IMR-90 (cell line): ENCODE data around the gene PIK3IP1. TPM values are rescaled to one million over a fixed set of nuclear protein-coding genes. Genes with fewer than 3 reads are reported as not detected.

Experiments
- ATAC-seq: fragments of 200-7000 bp; cut with Tn5 transposase; 2 replicates; pipeline ENCODE4 v1.9.1; 2020; ENCODE audit warnings: low read depth, mild to moderate bottlenecking, moderate library complexity
- BruUV-seq: library from RNA; stranded (reverse); fragments of 400-500 nt; replicated peaks from 2 replicates; lab custom pipeline; 2021; lab: Mats Ljungman, UMichigan
- CTCF ChIA-PET: fragments of 300-600 bp; formaldehyde crosslinking; extraction: SDS; loops from one replicate; lab custom pipeline; 2021; ENCODE audit warnings: antibody characterized with exemption; lab: Yijun Ruan, JAX
- POLR2A ChIA-PET: fragments of 300-600 bp; sonication (Branson Sonifier 250); formaldehyde crosslinking; loops from one replicate; lab custom pipeline; 2022; ENCODE audit warnings: antibody characterized with exemption; ENCODE audit not compliant: unreplicated experiment; lab: Charles Lee
- DNase-seq: peaks from one replicate; pipeline ENCODE4 v3.0.0; 2013
- H2AFZ ChIP-seq: replicated peaks from 2 replicates; pipeline ENCODE3; 2013; ENCODE audit warnings: low read length, mild to moderate bottlenecking; ENCODE audit not compliant: poor library complexity
- H2AK5ac ChIP-seq: 2 replicates; pipeline ENCODE4 v1.6.1; 2013; ENCODE audit warnings: low read depth, low read length, inconsistent platforms
- H2AK9ac ChIP-seq: replicated peaks from 2 replicates; pipeline ENCODE3; 2013; ENCODE audit warnings: mild to moderate bottlenecking, low read depth, low read length, moderate library complexity; ENCODE audit not compliant: poor library complexity
- H2BK120ac ChIP-seq: 2 replicates; pipeline ENCODE4 v1.6.1; 2013; ENCODE audit warnings: low read depth, low read length, inconsistent platforms
- H2BK15ac ChIP-seq: 3 replicates; pipeline ENCODE4 v1.6.1; 2013; ENCODE audit warnings: low read depth, low read length, inconsistent platforms
- H2BK20ac ChIP-seq: 2 replicates; pipeline ENCODE4 v1.6.1; 2013; ENCODE audit warnings: low read depth, mild to moderate bottlenecking, inconsistent platforms, low read length, moderate library complexity
- H2BK5ac ChIP-seq: 2 replicates; pipeline ENCODE4 v1.6.1; 2013; ENCODE audit warnings: mild to moderate bottlenecking, low read depth, low read length, inconsistent platforms; ENCODE audit not compliant: poor library complexity, severe bottlenecking
- H3K14ac ChIP-seq: replicated peaks from 2 replicates; pipeline ENCODE4 v1.6.1; 2013; ENCODE audit warnings: low read depth, low read length, inconsistent platforms
- H3K18ac ChIP-seq: 2 replicates; pipeline ENCODE4 v1.6.1; 2013; ENCODE audit warnings: low read depth, low read length, control low read depth
- H3K23ac ChIP-seq: 2 replicates; pipeline ENCODE4 v1.6.1; 2013; ENCODE audit warnings: low read depth, low read length, inconsistent platforms
- H3K27ac ChIP-seq: 2 replicates; pipeline ENCODE4 v1.5.1; 2013; ENCODE audit warnings: mild to moderate bottlenecking, control low read depth, low read length; ENCODE audit not compliant: insufficient read depth
- H3K27me3 ChIP-seq: 2 replicates; pipeline ENCODE4 v1.6.1; 2013; ENCODE audit warnings: low read length; ENCODE audit not compliant: control insufficient read depth, insufficient read depth
- H3K36me3 ChIP-seq: 2 replicates; pipeline ENCODE4 v1.6.1; 2013; ENCODE audit warnings: low read length, mixed read lengths; ENCODE audit not compliant: control insufficient read depth, insufficient read depth
- H3K4ac ChIP-seq: 2 replicates; pipeline ENCODE4 v1.6.1; 2013; ENCODE audit warnings: low read depth, low read length, inconsistent platforms
- H3K4me1 ChIP-seq: 2 replicates; pipeline ENCODE4 v1.6.1; 2013; ENCODE audit warnings: low read length, mixed read lengths; ENCODE audit not compliant: control insufficient read depth, insufficient read depth
- H3K4me2 ChIP-seq: 2 replicates; pipeline ENCODE4 v1.6.1; 2013; ENCODE audit warnings: low read depth, mild to moderate bottlenecking, control low read depth, low read length, moderate library complexity
- H3K4me3 ChIP-seq: 2 replicates; pipeline ENCODE4 v1.5.1; 2013; ENCODE audit warnings: low read depth, mild to moderate bottlenecking, control low read depth, low read length, moderate library complexity; ENCODE audit not compliant: insufficient read depth
- H3K56ac ChIP-seq: 2 replicates; pipeline ENCODE4 v1.6.1; 2013; ENCODE audit warnings: low read length, inconsistent platforms; ENCODE audit not compliant: insufficient read depth; ENCODE audit errors: extremely low read depth
- H3K79me1 ChIP-seq, 2 experiments: 2 replicates each; pipeline ENCODE4 v1.6.1; 2013; ENCODE audit warnings: low read length in 2 of 2, inconsistent platforms in 1 of 2, low read depth in 1 of 2
- H3K9ac ChIP-seq: 2 replicates; pipeline ENCODE4 v1.6.1; 2013; ENCODE audit warnings: low read depth, low read length, control low read depth
- H3K9me1 ChIP-seq: 2 replicates; pipeline ENCODE4 v1.6.1; 2013; ENCODE audit warnings: low read length, inconsistent platforms; ENCODE audit not compliant: insufficient read depth
- H3K9me3 ChIP-seq: 2 replicates; pipeline ENCODE4 v1.6.1; 2013; ENCODE audit warnings: low read length; ENCODE audit not compliant: control insufficient read depth, insufficient read depth
- H4K20me1 ChIP-seq: 2 replicates; pipeline ENCODE4 v1.6.1; 2013; ENCODE audit warnings: low read length, inconsistent platforms; ENCODE audit not compliant: insufficient read depth
- H4K5ac ChIP-seq: 2 replicates; pipeline ENCODE4 v1.6.1; 2013; ENCODE audit warnings: mild to moderate bottlenecking, low read depth, low read length, control low read depth
- H4K8ac ChIP-seq, 2 experiments: 2 replicates each; pipeline ENCODE4 v1.6.1; 2013; ENCODE audit warnings: low read depth in 2 of 2, low read length in 2 of 2, control low read depth in 1 of 2, inconsistent platforms in 1 of 2
- H4K91ac ChIP-seq: 2 replicates; pipeline ENCODE4 v1.6.1; 2013; ENCODE audit warnings: low read depth, low read length, inconsistent platforms; ENCODE audit not compliant: insufficient read depth
- RFX5 ChIP-seq: IDR thresholded peaks from 2 replicates; pipeline ENCODE4 v1.8.0; 2012; ENCODE audit warnings: low read depth, mild to moderate bottlenecking, low read length, moderate library complexity
- WGBS, 2 experiments: methylation state at CpG; one replicate each; pipeline versions ENCODE4 v1.1.5 to v1.1.7; 2013; ENCODE audit warnings: missing lambda C conversion rate in 2 of 2; ENCODE audit not compliant: insufficient read length in 1 of 2; ENCODE audit errors: extremely low coverage in 2 of 2; 5-methylcytosine and 5-hydroxymethylcytosine counted together
- dilution Hi-C: fragments of 300-500 bp; cut with HindIII; formaldehyde crosslinking; loops from one replicate; pipeline ENCODE4 v1.14.3; 2018; ENCODE audit warnings: low sequenced_read_pairs; ENCODE audit not compliant: unreplicated experiment
- in situ Hi-C: fragments of 300-500 bp; cut with MboI; formaldehyde crosslinking; loops from 3 replicates; pipeline ENCODE4 v1.14.3; 2019; ENCODE audit warnings: low sequenced_read_pairs, inconsistent platforms, mixed read lengths
- intact Hi-C: fragments of 100-400 bp; cut with micrococcal nuclease; formaldehyde crosslinking; loops from 2 replicates; pipeline ENCODE4 v1.10.0; 2022
- polyA plus RNA-seq, 3 experiments: library from polyadenylated mRNA; depleted of rRNA; stranded (reverse); fragments of >200 nt; gene quantifications; 2 replicates each; pipeline ENCODE4 v1.2.3, GENCODE V29; 2012; ENCODE audit warnings: low replicate concordance in 1 of 3
- total RNA-seq: library from RNA; depleted of rRNA; stranded (reverse); fragments of >200 nt; gene quantifications from 2 replicates; pipeline ENCODE4 v1.2.3, GENCODE V29; 2012
- TF ChIP-seq, protein P1 (sequence below): fragments of 150-350 bp; IDR thresholded peaks from 2 replicates; pipeline ENCODE4 v1.6.1; 2016; ENCODE audit warnings: low read depth, mild to moderate bottlenecking, low read length, moderate library complexity, borderline replicate concordance

The PIK3IP1 gene
- total and polyA plus RNA-seq, 2 of the 4 experiments (the other 2 are of a cell fraction) = 12.9 to 17.6 TPM

DNA sequence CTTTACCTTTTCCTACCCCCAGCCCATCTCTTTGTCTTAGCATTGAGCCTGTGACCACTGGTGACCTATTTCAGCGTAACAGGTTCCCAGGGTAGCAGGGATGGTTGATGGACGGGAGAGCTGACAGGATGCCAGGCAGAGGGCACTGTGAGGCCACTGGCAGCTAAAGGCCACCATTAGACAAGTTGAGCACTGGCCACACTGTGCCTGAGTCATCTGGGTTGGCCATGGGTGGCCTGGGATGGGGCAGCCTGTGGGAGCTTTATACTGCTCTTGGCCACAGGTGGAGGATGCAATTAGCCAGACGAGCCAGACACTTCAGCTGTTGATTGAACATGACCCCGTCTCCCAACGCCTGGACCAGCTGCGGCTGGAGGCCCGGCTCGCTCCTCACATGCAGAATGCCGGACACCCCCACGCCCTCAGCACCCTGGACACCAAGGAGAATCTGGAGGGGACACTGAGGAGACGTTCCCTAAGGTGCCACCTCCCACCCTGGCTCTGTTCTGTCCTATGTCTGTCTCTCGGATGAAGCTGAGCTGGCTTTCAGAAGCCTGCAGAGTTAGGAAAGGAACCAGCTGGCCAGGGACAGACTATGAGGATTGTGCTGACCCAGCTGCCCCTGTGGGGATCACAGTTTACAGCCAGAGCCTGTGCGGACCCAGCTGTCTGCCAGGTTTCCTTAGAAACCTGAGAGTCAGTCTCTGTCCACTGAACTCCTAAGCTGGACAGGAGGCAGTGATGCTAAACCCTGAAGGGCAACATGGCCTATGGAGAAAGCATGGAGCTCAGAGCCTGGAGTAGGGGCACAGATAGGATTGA is 29.8 kb downstream of the PIK3IP1 start:
- H2BK5ac ChIP-seq = no peak overlapping the region
- H2BK120ac ChIP-seq = no peak overlapping the region
- H3K9me3 ChIP-seq = no peaks in the 10 kb centered on the region
- 80% methylated on average over 8 of the region's 13 CpGs; no CpG with 5 or more reads in 1 of the 2 experiments for WGBS, 2 experiments
- DNase-seq (no peak), ATAC-seq (no peak)
- H3K4me2 ChIP-seq = no peak overlapping the region
- no peak overlapping the region for H3K4me3 ChIP-seq
- H3K27ac ChIP-seq = no peak overlapping the region
- CTCF ChIA-PET = interaction anchor here (2.3 kb wide), 1 partner anchor 10 kb away, joined by 12 read pairs; no protein-coding TSS in a partner anchor
- intact Hi-C loops (no loop called here), in situ Hi-C loops (no loop called here), dilution Hi-C loops (no loop called here)
- H3K79me1 ChIP-seq = peaks cover 3 to 19% of the 10 kb centered on the region in 2 experiments; a peak in 3 of 4 replicates
- H3K4ac ChIP-seq = no peak overlapping the region
- no peak overlapping the region for H2AK5ac ChIP-seq
- no peaks in the 10 kb centered on the region for H3K4me1 ChIP-seq
- H3K9me1 ChIP-seq = peaks cover 24% of the 10 kb centered on the region
- BruUV-seq = no TSS peak
- no peak overlapping the region for H3K23ac ChIP-seq
- H4K91ac ChIP-seq = no peak overlapping the region
- no peak overlapping the region for H2BK20ac ChIP-seq
- H3K36me3 ChIP-seq = peaks cover 35% of the 10 kb centered on the region
- H2AFZ ChIP-seq = no peak overlapping the region
- H2AK9ac ChIP-seq = peak overlapping the region; percentile 19
- H2BK15ac ChIP-seq = no peak overlapping the region
- POLR2A ChIA-PET = no interaction called here
- H4K5ac ChIP-seq = no peak overlapping the region
- H4K20me1 ChIP-seq = no peaks in the 10 kb centered on the region
- no peak overlapping the region for H4K8ac ChIP-seq
- no peak overlapping the region for H3K9ac ChIP-seq
- TF ChIP-seq RFX5 = no peak
- TF ChIP-seq, protein P1, sequence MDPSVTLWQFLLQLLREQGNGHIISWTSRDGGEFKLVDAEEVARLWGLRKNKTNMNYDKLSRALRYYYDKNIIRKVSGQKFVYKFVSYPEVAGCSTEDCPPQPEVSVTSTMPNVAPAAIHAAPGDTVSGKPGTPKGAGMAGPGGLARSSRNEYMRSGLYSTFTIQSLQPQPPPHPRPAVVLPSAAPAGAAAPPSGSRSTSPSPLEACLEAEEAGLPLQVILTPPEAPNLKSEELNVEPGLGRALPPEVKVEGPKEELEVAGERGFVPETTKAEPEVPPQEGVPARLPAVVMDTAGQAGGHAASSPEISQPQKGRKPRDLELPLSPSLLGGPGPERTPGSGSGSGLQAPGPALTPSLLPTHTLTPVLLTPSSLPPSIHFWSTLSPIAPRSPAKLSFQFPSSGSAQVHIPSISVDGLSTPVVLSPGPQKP = no peak
- no peak overlapping the region for H3K18ac ChIP-seq
- no peak overlapping the region for H3K14ac ChIP-seq
- no peak overlapping the region for H3K56ac ChIP-seq
- H3K27me3 ChIP-seq = no peaks in the 10 kb centered on the region
